Hindlimb muscle (tissue), 1 donor: ENCODE results near the gene AGRP. TPM values are rescaled to one million over a fixed set of nuclear protein-coding genes. Genes with fewer than 3 reads are reported as not detected.
A peak's percentile ranks its signal among the peaks of the same experiment; 100 is the strongest.
"Not testable (repeated sequence)": the region's sequence is repeated elsewhere in the genome, so short reads cannot be mapped to it uniquely, and the experiment has no call there.

Source experiments
- DNase-seq: peaks from one replicate; pipeline ENCODE4 v3.0.0-alpha.2; 2013
- polyA plus RNA-seq: library from polyadenylated mRNA; unstranded; fragments of 120-200 nt; gene quantifications from one replicate; pipeline ENCODE4 v1.2.1, GENCODE V29; 2013; ENCODE audit not compliant: insufficient read length

The AGRP gene
- not detected for polyA plus RNA-seq

GRCh38 chr16:67483150-67483549 lies at the start of gene AGRP:
AGRP (minus strand) TSS chr16:67483547; CDS start chr16:67483398, 149 bp downstream.
- no peak for DNase-seq

- no peak for DNase-seq
Measured at GRCh38 chr16:67531247-67531646, 47.9 kb upstream of the AGRP start.

GRCh38 chr16:67530013-67530939 lies 46.9 kb upstream of the AGRP start:
- peak; percentile 67 for DNase-seq

GRCh38 chr16:67529582-67530012 lies 46.2 kb upstream of the AGRP start:
- DNase-seq = no peak

GRCh38 chr16:67528870-67529581 lies 45.7 kb upstream of the AGRP start:
- DNase-seq = no peak

GRCh38 chr16:67528222-67528869 lies 45.0 kb upstream of the AGRP start, which contains the start of gene RIPOR1:
RIPOR1 (plus strand) TSS chr16:67528829; CDS start chr16:67538447, 9,618 bp downstream.
- DNase-seq = no peak

GRCh38 chr16:67526149-67526791 lies 42.9 kb upstream of the AGRP start:
- DNase-seq = no peak

- no peak for DNase-seq
Measured at GRCh38 chr16:67525176-67525860, 42.0 kb upstream of the AGRP start.

GRCh38 chr16:67521095-67521804 lies 37.9 kb upstream of the AGRP start:
- peak; percentile 93 for DNase-seq

GRCh38 chr16:67519242-67519641 lies 35.9 kb upstream of the AGRP start:
- DNase-seq = no peak

GRCh38 chr16:67518676-67519075 lies 35.3 kb upstream of the AGRP start:
- no peak for DNase-seq

GRCh38 chr16:67517661-67518423 lies 34.5 kb upstream of the AGRP start:
- no peak for DNase-seq

- DNase-seq = no peak
Measured at GRCh38 chr16:67517155-67517445, 33.8 kb upstream of the AGRP start.

GRCh38 chr16:67516296-67517154 lies 33.2 kb upstream of the AGRP start:
- no peak for DNase-seq

GRCh38 chr16:67514382-67514828 lies 31.1 kb upstream of the AGRP start:
- DNase-seq = peak; percentile 73

GRCh38 chr16:67513892-67514291 lies 30.5 kb upstream of the AGRP start:
- not testable (repeated sequence) for DNase-seq

- no peak for DNase-seq
Measured at GRCh38 chr16:67509016-67509415, 25.7 kb upstream of the AGRP start.

GRCh38 chr16:67506468-67506867 lies 23.1 kb upstream of the AGRP start:
- no peak for DNase-seq
